SIG-M5 (cell line): ENCODE measurements around the gene SMIM33.
"Not testable (repeated sequence)": the region's sequence is repeated elsewhere in the genome, so short reads cannot be mapped to it uniquely, and the experiment has no call there.

Experiments used
- DNase-seq: peaks from one replicate; lab custom pipeline; 2025; lab: John Stamatoyannopoulos, UW

The SMIM33 gene

DNA sequence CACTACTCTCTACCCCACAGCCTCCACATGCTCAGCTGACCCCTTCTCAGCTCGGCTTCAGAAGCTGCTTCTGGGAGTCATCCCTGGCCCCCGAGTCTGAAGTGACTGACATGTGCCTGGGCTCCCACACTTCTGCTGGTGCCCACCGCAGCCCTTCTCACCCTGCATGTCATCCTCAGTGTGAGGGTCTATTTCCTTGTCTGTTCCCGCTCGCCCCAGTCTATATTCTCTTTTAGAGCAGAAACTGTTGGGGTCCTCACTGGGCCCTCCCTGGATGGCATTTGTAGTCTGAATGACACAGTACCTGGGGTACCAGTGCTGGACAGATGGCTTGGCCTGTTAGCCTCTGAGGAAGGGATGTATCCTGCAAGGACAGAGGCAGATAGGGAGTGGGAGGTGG lies 13.6 kb upstream of the SMIM33 start:
- DNase-seq: no peak

GRCh38 chr5:139457653-139458306 lies 13.0 kb upstream of the SMIM33 start:
- no peak for DNase-seq

- no peak for DNase-seq
Measured at GRCh38 chr5:139458580-139459407, 12.0 kb upstream of the SMIM33 start.

DNA sequence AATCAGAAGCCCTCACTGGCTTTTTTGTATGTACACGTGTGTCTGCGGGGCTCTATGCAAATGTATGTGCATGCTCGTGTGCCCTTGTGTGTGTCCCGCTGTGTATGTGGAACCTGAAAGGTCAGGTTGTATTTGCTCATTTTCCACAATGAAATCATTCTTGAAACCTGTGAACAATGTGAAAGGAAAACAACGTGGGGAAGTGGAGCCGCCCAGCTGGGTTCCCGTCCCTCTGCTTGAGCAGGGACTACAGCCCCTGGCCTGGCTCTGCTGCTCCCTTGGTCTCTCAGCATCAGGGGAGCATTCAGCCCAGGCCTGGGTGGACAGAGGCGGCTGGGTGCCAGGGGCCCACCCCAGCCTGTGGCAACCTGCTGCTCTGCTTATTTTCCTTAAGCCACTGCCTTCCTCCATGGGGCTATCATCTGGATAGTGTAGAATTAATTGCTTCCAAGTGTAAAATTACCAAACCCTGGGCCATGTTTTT lies 11.3 kb upstream of the SMIM33 start:
- DNase-seq: no peak

DNA sequence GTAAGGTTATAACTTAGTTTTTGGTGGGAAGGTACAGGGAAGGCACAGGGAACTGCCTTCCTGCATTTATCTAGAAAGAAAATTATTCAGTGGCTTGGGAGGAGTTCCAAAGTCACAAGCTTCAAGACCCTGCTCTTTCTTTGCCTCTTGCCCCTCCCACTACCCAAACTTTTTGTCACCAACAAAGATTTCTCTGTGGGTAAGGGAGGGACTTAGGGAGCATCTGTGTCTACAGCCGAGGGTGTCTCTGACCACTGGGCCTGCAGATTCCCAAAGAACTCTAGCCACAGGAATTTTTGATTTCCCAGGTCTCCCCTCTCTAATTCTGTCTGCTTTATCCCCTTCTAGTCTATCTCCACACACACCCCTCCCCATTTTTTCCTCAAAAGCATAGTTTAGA lies 10.3 kb upstream of the SMIM33 start:
- DNase-seq: no peak

DNA sequence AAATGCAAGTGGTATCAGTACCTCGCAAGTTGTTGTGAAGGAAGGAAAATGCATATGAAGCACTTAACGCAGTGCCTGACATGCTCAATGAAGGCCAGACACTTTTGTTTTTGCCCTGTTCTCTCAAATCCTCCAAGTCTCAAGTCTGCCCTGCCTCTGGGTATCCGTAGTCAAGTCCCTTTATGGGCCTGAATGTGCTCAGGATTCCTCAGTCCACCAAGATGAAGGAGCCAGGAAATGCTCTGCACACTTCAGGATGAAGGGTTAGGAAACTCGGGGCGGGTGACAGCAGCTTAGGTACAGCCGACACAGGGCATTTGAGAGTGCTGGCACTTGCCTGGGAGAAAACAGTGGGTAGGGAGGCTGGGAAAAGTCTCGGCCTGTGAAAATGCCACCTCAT lies 9.6 kb upstream of the SMIM33 start:
- no peak for DNase-seq

DNA sequence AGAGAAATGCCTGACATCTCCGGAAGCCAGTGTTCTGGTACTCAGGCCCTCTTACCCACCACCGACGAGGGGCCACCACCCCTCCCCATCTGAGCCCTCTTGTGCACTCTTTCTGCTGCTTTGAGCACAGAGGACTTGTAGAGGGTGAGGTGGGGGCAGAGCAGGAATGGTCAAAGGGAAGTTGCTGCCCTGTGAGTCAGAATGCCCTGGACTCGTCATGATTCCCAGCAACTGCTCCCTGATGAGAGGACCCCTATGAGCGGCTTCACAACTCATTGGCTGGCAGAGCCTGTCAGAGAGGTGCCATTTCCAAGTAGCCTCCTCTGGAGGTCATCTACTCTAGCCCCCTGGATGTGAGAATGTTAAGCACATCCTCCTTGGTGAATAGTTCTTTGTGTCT lies 9.1 kb upstream of the SMIM33 start:
- DNase-seq: no peak

- no peak for DNase-seq
Measured at GRCh38 chr5:139462586-139463276, 8.1 kb upstream of the SMIM33 start, which contains the start of gene ECSCR. Gene ECSCR (minus strand): TSS chr5:139462743. CDS start chr5:139462670, 73 bp downstream.

GRCh38 chr5:139468421-139468931 lies 2.3 kb upstream of the SMIM33 start:
- DNase-seq: no peak

GRCh38 chr5:139472386-139473030 lies 1.7 kb downstream of the SMIM33 start:
- no peak for DNase-seq

GRCh38 chr5:139473105-139473504 lies 2.3 kb downstream of the SMIM33 start:
- no peak for DNase-seq

DNA sequence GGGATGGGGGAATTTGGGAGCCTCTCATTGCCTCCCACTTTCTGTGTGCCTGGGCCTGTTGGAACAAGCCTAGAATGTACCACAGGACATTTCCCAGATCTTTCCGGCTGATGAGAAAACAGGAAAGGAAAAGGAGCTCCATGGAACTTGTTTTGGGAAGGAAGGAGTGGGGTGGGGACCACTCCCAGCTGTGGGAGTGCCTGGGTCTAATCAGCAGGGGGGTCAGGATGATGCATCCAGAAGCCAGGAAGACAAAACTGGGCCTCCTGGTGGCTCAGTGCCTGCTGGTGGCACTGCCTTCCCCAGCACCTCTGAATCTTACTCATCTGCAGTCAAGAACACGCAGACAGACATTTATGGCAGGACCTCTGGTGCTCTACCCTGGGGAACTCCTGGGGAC lies 2.8 kb downstream of the SMIM33 start:
- DNase-seq: no peak

GRCh38 chr5:139474890-139475791 lies 4.3 kb downstream of the SMIM33 start:
- peak; percentile 97 for DNase-seq

DNA sequence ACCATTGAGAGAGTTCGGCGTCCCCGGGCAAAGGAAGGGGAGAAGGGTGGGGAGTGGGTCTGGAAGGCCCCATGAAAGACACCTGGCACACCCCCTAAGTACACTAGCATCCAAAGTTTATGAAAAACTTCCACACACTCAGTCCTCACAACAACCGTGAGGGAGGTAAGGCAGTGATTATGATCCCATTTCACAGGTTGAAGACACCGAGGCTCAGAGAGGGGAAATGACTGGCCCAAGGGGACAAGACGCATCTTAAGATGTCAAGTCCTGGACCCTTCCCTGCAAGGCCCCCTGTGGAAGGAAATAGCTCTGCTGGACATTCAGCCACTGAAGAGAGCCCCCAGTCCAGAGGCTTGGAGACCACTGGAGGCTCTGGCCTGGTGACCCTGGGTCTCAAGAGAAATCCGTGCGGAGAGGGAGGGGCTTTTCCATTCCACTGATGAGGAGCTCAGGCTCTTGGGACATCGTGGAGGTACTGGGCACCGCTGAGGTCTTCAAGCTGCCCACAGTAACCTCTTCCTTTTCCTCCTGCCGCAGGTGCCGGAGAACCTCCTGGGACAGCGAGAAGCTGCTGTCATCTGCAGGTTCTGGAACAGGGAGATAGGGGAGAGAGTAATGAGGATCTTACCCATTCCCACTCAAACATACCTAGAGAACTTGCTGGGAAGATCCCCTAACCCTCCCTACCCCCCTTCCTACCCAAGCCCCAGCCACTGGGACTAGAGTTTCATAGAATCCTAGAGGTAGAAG lies 5.2 kb downstream of the SMIM33 start:
- DNase-seq: no peak

DNA sequence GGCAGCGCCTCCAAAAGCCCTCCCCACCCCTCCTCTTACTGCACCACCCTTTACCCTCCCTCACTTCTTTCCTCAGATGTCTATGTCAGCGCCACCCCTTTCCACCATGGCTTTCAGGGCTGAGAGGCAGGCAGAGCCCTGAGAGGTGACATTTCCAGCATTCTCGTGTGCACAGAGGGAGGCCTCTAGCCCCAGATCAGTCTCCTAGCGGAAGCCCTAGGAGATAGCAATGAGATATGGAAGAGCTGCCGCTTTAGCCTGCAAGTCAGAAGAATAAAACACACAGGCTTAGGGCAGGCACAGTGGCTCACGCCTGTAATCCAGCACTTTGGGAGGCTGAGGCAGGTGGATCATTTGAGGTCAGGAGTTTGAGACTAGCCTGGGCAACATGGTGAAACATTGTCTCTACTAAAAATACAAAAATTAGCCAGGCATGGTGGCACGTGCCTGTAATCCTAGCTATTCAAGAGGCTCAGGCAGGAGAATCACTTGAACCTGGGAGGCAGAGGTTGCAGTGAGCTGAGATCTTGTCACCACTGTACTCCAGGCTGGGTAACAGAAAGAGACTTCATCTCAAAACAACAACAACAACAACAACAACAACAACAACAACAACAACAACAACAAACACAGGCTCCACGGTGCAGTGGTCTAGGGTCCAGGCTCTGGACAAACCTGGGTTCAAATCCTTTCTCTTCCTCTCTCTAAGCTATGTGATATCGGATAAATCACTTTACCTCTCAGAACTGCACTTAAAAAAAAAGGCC lies 8.0 kb downstream of the SMIM33 start:
- not testable (repeated sequence) for DNase-seq

DNA sequence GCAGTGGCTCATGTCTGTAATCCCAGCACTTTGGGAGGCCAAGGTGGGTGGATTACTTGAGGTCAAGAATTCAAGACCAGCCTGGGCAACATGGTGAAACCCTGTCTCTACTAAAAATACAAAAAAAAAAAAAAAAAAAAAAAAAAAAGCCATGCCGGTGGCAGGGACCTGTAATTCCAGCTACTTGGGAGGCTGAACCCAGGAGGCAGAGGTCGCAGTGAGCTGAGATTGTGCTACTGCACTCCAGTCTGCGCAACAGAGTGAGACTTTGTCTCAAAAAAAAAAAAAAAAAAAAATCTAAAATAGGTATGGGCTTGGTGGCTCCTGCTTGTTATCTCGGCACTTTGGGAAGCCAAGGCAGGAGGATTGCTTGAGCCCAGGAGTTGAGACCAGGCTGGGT lies 8.9 kb downstream of the SMIM33 start:
- DNase-seq: not testable (repeated sequence)

DNA sequence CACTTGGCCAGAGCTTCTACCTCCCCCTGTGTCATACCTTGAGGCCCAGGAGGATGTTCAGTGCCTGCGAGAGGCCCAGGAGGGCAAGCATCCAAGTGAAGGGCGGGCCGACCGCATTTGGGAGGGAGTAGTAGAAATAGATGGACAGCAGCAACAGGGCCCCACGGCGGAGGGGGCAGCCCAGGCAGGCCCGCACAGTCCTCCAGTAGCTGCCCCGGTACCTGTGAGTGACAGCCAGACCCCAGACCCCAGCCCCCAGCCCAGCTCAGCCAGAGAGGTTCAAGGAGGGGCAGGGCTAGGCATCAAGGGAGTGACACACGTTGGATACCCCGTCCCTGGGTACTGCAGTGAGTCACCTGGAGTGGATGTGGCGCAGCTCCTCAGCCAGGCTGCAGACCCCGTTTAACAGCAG lies 10.3 kb downstream of the SMIM33 start:
- DNase-seq: no peak

DNA sequence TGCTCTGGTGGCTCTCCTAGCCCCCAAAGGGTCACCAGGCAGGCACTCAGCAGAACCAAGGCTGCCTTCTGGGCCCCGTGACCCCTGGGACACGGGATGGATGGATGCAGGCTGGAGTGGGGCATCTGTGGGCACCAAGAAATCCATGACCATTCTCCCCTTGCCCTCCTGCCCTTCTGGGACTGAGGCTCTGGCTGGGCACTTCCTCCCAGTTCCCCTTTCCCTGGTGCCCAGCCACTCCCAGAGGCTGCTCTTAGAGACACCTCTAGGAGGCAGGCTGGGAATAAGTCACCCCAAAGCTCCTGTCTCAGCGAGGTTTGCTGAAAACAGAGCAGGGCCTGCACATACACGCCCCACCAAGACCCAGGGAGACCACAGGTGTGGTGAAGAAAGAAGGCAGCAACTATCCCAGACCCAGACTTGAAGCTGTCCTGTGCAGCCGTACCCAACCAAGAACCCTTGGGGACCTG lies 10.8 kb downstream of the SMIM33 start:
- DNase-seq: no peak
